Measurements from ENCODE around the gene PTPRJ. TPM values are rescaled to one million over a fixed set of nuclear protein-coding genes. Genes with fewer than 3 reads are reported as not detected.
A peak's percentile ranks its signal among the peaks of the same experiment; 100 is the strongest.
"Not testable (repeated sequence)": the region's sequence is repeated elsewhere in the genome, so short reads cannot be mapped to it uniquely, and the experiment has no call there.

PTPRJ gene
- total RNA-seq, 6 experiments from 2014 or later = 15.7 to 20.8 (median 19.2) TPM

GRCh38 chr11:48134221-48134922, 154.0 kb downstream of the PTPRJ start:
- TF ChIP-seq CTCF (IDR thresholded peaks at IDR 0.05) = no peak
- H3K36me3 Mint-ChIP-seq (ENCODE audit: low read depth) = peaks cover 19% of the 10 kb centered on the region
- H3K9me3 Mint-ChIP-seq = no peaks in the 10 kb centered on the region
- H3K27ac Mint-ChIP-seq = no peak overlapping the region
- no peak overlapping the region for H3K4me3 Mint-ChIP-seq
- no peaks in the 10 kb centered on the region for H3K27me3 Mint-ChIP-seq (ENCODE audit: insufficient read depth)
- H3K4me1 Mint-ChIP-seq (ENCODE audit: low read depth) = peaks cover 3% of the 10 kb centered on the region
- no peak for DNase-seq

- H3K27ac Mint-ChIP-seq = no peak overlapping the region
- H3K4me3 Mint-ChIP-seq = no peak overlapping the region
- no peak for TF ChIP-seq CTCF (IDR thresholded peaks at IDR 0.05)
- H3K36me3 Mint-ChIP-seq (ENCODE audit: low read depth) = peaks cover 31% of the 10 kb centered on the region
- no peaks in the 10 kb centered on the region for H3K9me3 Mint-ChIP-seq
- peaks cover 33% of the 10 kb centered on the region for H3K4me1 Mint-ChIP-seq (ENCODE audit: low read depth)
- no peak for DNase-seq
- no peaks in the 10 kb centered on the region for H3K27me3 Mint-ChIP-seq (ENCODE audit: insufficient read depth)
Observed at GRCh38 chr11:48138222-48138621, 157.9 kb downstream of the PTPRJ start.

- not testable (repeated sequence) for H3K9me3 Mint-ChIP-seq; H3K4me3 Mint-ChIP-seq; H3K27me3 Mint-ChIP-seq (ENCODE audit: insufficient read depth); DNase-seq
- H3K36me3 Mint-ChIP-seq (ENCODE audit: low read depth) = peaks cover 43% of the 10 kb centered on the region
- peak overlapping the region; percentile 45; the same call in 1 of the 2 replicates for H3K27ac Mint-ChIP-seq
- peaks cover 35% of the 10 kb centered on the region for H3K4me1 Mint-ChIP-seq (ENCODE audit: low read depth)
Observed at GRCh38 chr11:48139896-48140295, 159.5 kb downstream of the PTPRJ start.

DNA sequence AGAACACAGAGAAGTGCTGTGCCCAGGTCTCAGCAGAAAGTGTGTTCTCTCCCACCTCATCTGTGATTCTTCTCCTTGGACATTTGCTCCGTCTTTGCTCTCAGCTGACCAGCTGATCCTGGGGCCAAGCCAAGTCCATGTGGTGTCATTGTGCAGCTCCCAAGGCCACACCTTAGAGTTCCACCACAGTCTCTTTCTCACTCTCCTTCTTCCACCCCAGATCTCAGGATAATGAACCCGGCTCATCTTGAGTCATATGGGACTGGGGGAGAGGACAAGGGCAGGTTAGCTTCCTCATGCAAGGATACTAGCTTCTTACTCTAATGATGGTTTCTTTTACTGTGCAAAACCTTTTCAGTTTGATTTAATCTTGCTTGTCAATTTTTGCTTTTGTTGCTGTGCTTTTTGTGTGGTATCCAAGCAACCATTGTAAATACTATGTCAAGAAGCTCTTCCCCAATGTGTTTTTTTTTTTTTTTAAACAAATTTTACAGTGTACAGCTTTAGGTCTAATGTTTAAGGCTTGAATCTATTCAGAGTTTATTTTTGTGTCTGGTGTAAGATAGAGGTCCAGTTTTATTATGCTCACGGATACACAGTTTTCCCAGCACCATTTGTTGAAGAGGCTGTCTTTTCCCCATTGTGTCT, 161.2 kb downstream of the PTPRJ start:
- Mint-ChIP-seq H3K4me1 (ENCODE audit: low read depth) (peaks cover 35% of the 10 kb centered on the region), H3K9me3 (no peaks in the 10 kb centered on the region), H3K4me3 (peak overlapping the region; percentile 16; the same call in 1 of the 2 replicates), H3K27me3 (ENCODE audit: insufficient read depth) (no peaks in the 10 kb centered on the region; the same call in 1 of the 2 replicates), H3K27ac (peak overlapping the region; percentile 78), H3K36me3 (ENCODE audit: low read depth) (peaks cover 48% of the 10 kb centered on the region)
- peak; percentile 45 for DNase-seq
- no peak for TF ChIP-seq CTCF (IDR thresholded peaks at IDR 0.05)

- H3K4me1 Mint-ChIP-seq (ENCODE audit: low read depth) = peaks cover 35% of the 10 kb centered on the region
- DNase-seq = no peak
- H3K27me3 Mint-ChIP-seq (ENCODE audit: insufficient read depth) = no peaks in the 10 kb centered on the region; the same call in 1 of the 2 replicates
- H3K4me3 Mint-ChIP-seq = no peak overlapping the region
- peaks cover 44% of the 10 kb centered on the region for H3K36me3 Mint-ChIP-seq (ENCODE audit: low read depth)
- peak overlapping the region; percentile 30; the same call in 1 of the 2 replicates for H3K27ac Mint-ChIP-seq
- TF ChIP-seq CTCF (IDR thresholded peaks at IDR 0.05) = no peak
- H3K9me3 Mint-ChIP-seq = no peaks in the 10 kb centered on the region
Observed at GRCh38 chr11:48142889-48143288, 162.5 kb downstream of the PTPRJ start.

DNA sequence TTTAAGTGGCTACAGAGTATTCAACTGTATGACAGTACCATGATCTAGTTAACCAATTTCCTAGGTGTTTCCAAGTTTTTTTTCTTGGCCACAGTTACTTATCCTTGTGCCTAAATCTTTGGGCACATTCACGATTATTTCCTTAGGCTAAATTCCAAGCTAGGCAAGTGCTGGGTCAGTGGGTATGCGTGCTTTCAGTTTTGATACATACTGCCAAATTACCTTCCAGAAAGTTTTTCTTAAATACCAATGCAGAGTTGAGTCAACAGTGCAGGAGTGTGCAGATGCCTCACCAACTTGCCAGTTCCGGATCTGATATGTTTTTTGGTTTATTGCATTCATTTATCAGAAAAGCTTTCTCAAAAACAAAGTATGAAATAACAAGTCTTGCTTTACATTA, 168.4 kb downstream of the PTPRJ start:
- no peak for DNase-seq
- H3K36me3 Mint-ChIP-seq (ENCODE audit: low read depth) = peaks cover 53% of the 10 kb centered on the region
- no peak overlapping the region for H3K4me3 Mint-ChIP-seq
- no peaks in the 10 kb centered on the region; the same call in 1 of the 2 replicates for H3K27me3 Mint-ChIP-seq (ENCODE audit: insufficient read depth)
- H3K9me3 Mint-ChIP-seq = peaks cover 11% of the 10 kb centered on the region
- TF ChIP-seq CTCF (IDR thresholded peaks at IDR 0.05) = no peak
- H3K27ac Mint-ChIP-seq = no peak overlapping the region
- peaks cover 8% of the 10 kb centered on the region for H3K4me1 Mint-ChIP-seq (ENCODE audit: low read depth)

All from HFFc6 (cell line).